H1 (cell line): ENCODE data around the gene MESD. TPM values are rescaled to one million over a fixed set of nuclear protein-coding genes. Genes with fewer than 3 reads are reported as not detected.

Experiments
- CTCF ChIA-PET: fragments of 300-600 bp; sonication (Branson Sonifier 250); formaldehyde crosslinking; loops from one replicate; lab custom pipeline; 2021; ENCODE audit not compliant: partially characterized antibody; lab: Charles Lee
- POLR2A ChIA-PET: fragments of 300-600 bp; sonication (Branson Sonifier 250); formaldehyde crosslinking; loops from one replicate; lab custom pipeline; 2021; ENCODE audit warnings: inconsistent platforms; ENCODE audit not compliant: partially characterized antibody; lab: Charles Lee
- DNase-seq, 2 experiments: peaks; one replicate each; pipeline versions ENCODE4 v3.0.0 to v3.0.0-alpha.2; 2010 to 2022; ENCODE audit warnings: low spot score in 2 of 2, low read depth in 1 of 2, mixed read lengths in 1 of 2
- FAIRE-seq: peaks from 2 replicates; lab custom pipeline; 2011; peaks lifted over from hg19 to GRCh38; lab: Jason Lieb, UNC
- H2AFZ ChIP-seq: 2 replicates; pipeline ENCODE4 v1.8.1; 2012; ENCODE audit warnings: low read length, inconsistent platforms
- H2AK5ac ChIP-seq: 2 replicates; pipeline ENCODE4 v1.6.1; 2013; ENCODE audit warnings: low read depth, low read length
- H2BK120ac ChIP-seq: replicated peaks from 2 replicates; pipeline ENCODE3; 2013; ENCODE audit warnings: low read depth, low read length, inconsistent platforms
- H2BK12ac ChIP-seq: 2 replicates; pipeline ENCODE4 v1.6.1; 2013; ENCODE audit warnings: low read depth, low read length
- H2BK15ac ChIP-seq: 2 replicates; pipeline ENCODE4 v1.6.1; 2013; ENCODE audit warnings: low read length
- H2BK20ac ChIP-seq: 2 replicates; pipeline ENCODE4 v1.6.1; 2013; ENCODE audit warnings: low read length
- H2BK5ac ChIP-seq: 2 replicates; pipeline ENCODE4 v1.6.1; 2013; ENCODE audit warnings: low read depth, low read length
- H3K14ac ChIP-seq: 2 replicates; pipeline ENCODE4 v1.6.1; 2013; ENCODE audit warnings: inconsistent platforms; ENCODE audit not compliant: insufficient read length
- H3K18ac ChIP-seq: 2 replicates; pipeline ENCODE4 v1.6.1; 2013; ENCODE audit warnings: low read length; ENCODE audit errors: extremely low read depth
- H3K23ac ChIP-seq: 2 replicates; pipeline ENCODE4 v1.6.1; 2013; ENCODE audit warnings: inconsistent platforms; ENCODE audit not compliant: insufficient read length
- H3K23me2 ChIP-seq: 2 replicates; pipeline ENCODE4 v1.6.1; 2013; ENCODE audit warnings: low read depth, low read length
- H3K27ac ChIP-seq: 2 replicates; pipeline ENCODE4 v1.6.1; 2011; ENCODE audit warnings: low read depth, low read length, inconsistent platforms
- H3K27me3 ChIP-seq, 4 experiments: replicated peaks in 1 of 4; 1 replicate in 1 of 4; 2 replicates in 3 of 4; pipeline versions ENCODE4 v1.6.1 to v1.8.1; 2011 to 2013; ENCODE audit warnings: low read length in 3 of 4, mild to moderate bottlenecking in 3 of 4, inconsistent platforms in 2 of 4, mixed read lengths in 2 of 4, moderate library complexity in 1 of 4; ENCODE audit not compliant: control insufficient read depth in 3 of 4, insufficient read depth in 3 of 4; ENCODE audit errors: extremely low read depth in 1 of 4
- H3K36me3 ChIP-seq, 4 experiments: 2 replicates each; pipeline versions ENCODE4 v1.6.1 to v1.8.1; 2011 to 2013; ENCODE audit warnings: mild to moderate bottlenecking in 4 of 4, low read length in 3 of 4, moderate library complexity in 2 of 4, control low read depth in 1 of 4, inconsistent platforms in 1 of 4; ENCODE audit not compliant: insufficient read depth in 4 of 4, control insufficient read depth in 2 of 4
- H3K4ac ChIP-seq: replicated peaks from 2 replicates; pipeline ENCODE3; 2013; ENCODE audit warnings: low read length, low read depth, mixed read lengths, inconsistent platforms; ENCODE audit not compliant: insufficient read length
- H3K4me1 ChIP-seq, 4 experiments: replicated peaks in 1 of 4; 1 replicate in 1 of 4; 2 replicates in 3 of 4; pipeline versions ENCODE4 v1.6.1 to v1.8.1; 2011 to 2013; ENCODE audit warnings: low read length in 3 of 4, inconsistent platforms in 2 of 4, mixed read lengths in 1 of 4; ENCODE audit not compliant: insufficient read depth in 4 of 4, control insufficient read depth in 3 of 4
- H3K4me2 ChIP-seq, 2 experiments: 2 replicates each; pipeline versions ENCODE4 v1.6.1 to v1.8.1; 2011 to 2013; ENCODE audit warnings: low read depth in 2 of 2, low read length in 2 of 2, control low read depth in 1 of 2, inconsistent platforms in 1 of 2, mild to moderate bottlenecking in 1 of 2; ENCODE audit not compliant: insufficient read depth in 1 of 2
- H3K4me3 ChIP-seq, 4 experiments: fragments of 200-600, 300-600 bp in 1 of 4; sonication (generic), shearing (Covaris generic), sonication (Bioruptor Twin) in 1 of 4; 2 replicates each; pipeline versions ENCODE4 v1.5.1 to v1.8.1; 2011 to 2016; ENCODE audit warnings: low read length in 4 of 4, low read depth in 3 of 4, control low read depth in 2 of 4, inconsistent platforms in 2 of 4, mild to moderate bottlenecking in 2 of 4, mixed read lengths in 1 of 4, moderate library complexity in 1 of 4; ENCODE audit not compliant: insufficient read depth in 2 of 4; ENCODE audit errors: extremely low read depth in 1 of 4
- H3K56ac ChIP-seq: replicated peaks from 2 replicates; pipeline ENCODE3; 2013; ENCODE audit warnings: low read depth, mild to moderate bottlenecking, mixed read lengths, low read length, inconsistent platforms; ENCODE audit not compliant: insufficient read length
- H3K79me1 ChIP-seq: 2 replicates; pipeline ENCODE4 v1.6.1; 2013; ENCODE audit warnings: low read depth, low read length, control low read depth
- H3K79me2 ChIP-seq, 2 experiments: 2 replicates each; pipeline versions ENCODE4 v1.6.1 to v1.8.1; 2012 to 2013; ENCODE audit warnings: low read length in 2 of 2, mild to moderate bottlenecking in 2 of 2, inconsistent platforms in 1 of 2; ENCODE audit not compliant: insufficient read depth in 2 of 2, control insufficient read depth in 1 of 2
- H3K9ac ChIP-seq, 4 experiments: replicated peaks in 1 of 4; 1 replicate in 1 of 4; 2 replicates in 3 of 4; pipeline versions ENCODE4 v1.6.1 to v1.8.1; 2011 to 2013; ENCODE audit warnings: low read depth in 3 of 4, low read length in 3 of 4, control low read depth in 2 of 4, mild to moderate bottlenecking in 2 of 4, moderate library complexity in 2 of 4, inconsistent platforms in 1 of 4; ENCODE audit errors: extremely low read depth in 1 of 4
- H3K9me3 ChIP-seq, 2 experiments: 2 replicates each; pipeline versions ENCODE4 v1.6.1 to v1.8.1; 2012 to 2013; ENCODE audit warnings: mild to moderate bottlenecking in 2 of 2, moderate library complexity in 2 of 2, control low read depth in 1 of 2, inconsistent platforms in 1 of 2, low read depth in 1 of 2, low read length in 1 of 2, mixed read lengths in 1 of 2; ENCODE audit not compliant: insufficient read depth in 2 of 2
- H4K20me1 ChIP-seq, 2 experiments: replicated peaks in 1 of 2; 2 replicates each; pipeline versions ENCODE3 to v1.8.1; 2011 to 2013; ENCODE audit warnings: inconsistent platforms in 2 of 2, low read length in 2 of 2, mild to moderate bottlenecking in 1 of 2; ENCODE audit not compliant: insufficient read depth in 2 of 2, control insufficient read depth in 1 of 2
- H4K5ac ChIP-seq: 2 replicates; pipeline ENCODE4 v1.6.1; 2013; ENCODE audit warnings: low read length, low read depth, mixed read lengths, inconsistent platforms; ENCODE audit not compliant: insufficient read length
- H4K8ac ChIP-seq: 2 replicates; pipeline ENCODE4 v1.8.0; 2013; ENCODE audit warnings: mild to moderate bottlenecking, moderate library complexity, low read length, inconsistent platforms; ENCODE audit not compliant: insufficient read depth; ENCODE audit errors: extremely low read depth
- H4K91ac ChIP-seq: replicated peaks from 2 replicates; pipeline ENCODE3; 2013; ENCODE audit warnings: low read length, mixed read lengths, inconsistent platforms; ENCODE audit not compliant: insufficient read length
- CTBP2 ChIP-seq: IDR thresholded peaks from 2 replicates; pipeline ENCODE4 v1.7.0; 2011; ENCODE audit warnings: borderline replicate concordance, mild to moderate bottlenecking, moderate library complexity, mixed read lengths, low read length; ENCODE audit not compliant: insufficient read depth, insufficient read length
- RBBP5 ChIP-seq: IDR thresholded peaks from 2 replicates; pipeline ENCODE4 v1.7.1; 2012; ENCODE audit warnings: low read depth, mild to moderate bottlenecking, inconsistent platforms, low read length, moderate library complexity, borderline replicate concordance
- WGBS, 2 experiments: shearing (Covaris generic) in 1 of 2; methylation state at CpG; one replicate each; pipeline versions ENCODE4 v1.1.6 to v1.1.7; 2013 to 2015; ENCODE audit warnings: low lambda C conversion rate in 2 of 2, mixed read lengths in 2 of 2, inconsistent platforms in 1 of 2, low coverage in 1 of 2, missing lambda C conversion rate in 1 of 2; ENCODE audit not compliant: insufficient replicate concordance in 2 of 2, insufficient coverage in 1 of 2, insufficient read length in 1 of 2; ENCODE audit errors: extremely low coverage in 1 of 2, missing lambda C conversion rate in 1 of 2; 5-methylcytosine and 5-hydroxymethylcytosine counted together
- polyA plus RNA-seq, 7 experiments: library from polyadenylated mRNA; depleted of rRNA in 3 of 7; stranded (reverse) in 5 of 7; unstranded in 2 of 7; fragments of >200 nt in 5 of 7; fragments of 200-250 nt in 2 of 7; gene quantifications; 1 replicate in 5 of 7; 2 replicates in 1 of 7; 4 replicates in 1 of 7; pipeline versions ENCODE4 v1.2.1 to v1.2.3, GENCODE V29; 2011 to 2013; ENCODE audit warnings: missing spikeins in 2 of 7, mixed read lengths in 2 of 7
- total RNA-seq: library from RNA; stranded (reverse); fragmentation: NEBNext Ultra II Directional; extraction: Animal tissue kit (Norgen Biotek cat#: 25700); gene quantifications from 2 replicates; pipeline ENCODE4 v1.2.1, GENCODE V29; 2021

MESD gene
- total and polyA plus RNA-seq, 2 of the 8 experiments (the other 6 are each of a cell fraction or from before 2014, with no cell fraction given) = 11.0 to 28.3 TPM

- Histone ChIP-seq H3K4ac (no peak overlapping the region), H2BK120ac (no peak overlapping the region), H3K23me2 (no peaks in the 10 kb centered on the region), H3K27ac (no peak overlapping the region), H2BK20ac (no peak overlapping the region), H2BK15ac (no peak overlapping the region), H3K14ac (no peak overlapping the region), H4K5ac (no peak overlapping the region), H4K91ac (no peak overlapping the region), H3K79me1 (no peaks in the 10 kb centered on the region), H3K9me3 (no peaks in the 10 kb centered on the region), H3K36me3 (peaks cover 0 to 4% (median 1%) of the 10 kb centered on the region in 4 experiments; a peak in 4 of 8 replicates), H3K4me2 (no peak overlapping the region), H3K23ac (no peak overlapping the region), H3K79me2 (no peaks in the 10 kb centered on the region), H3K56ac (no peak overlapping the region), H2AFZ (no peak overlapping the region), H2BK12ac (no peak overlapping the region), H3K4me1 (no peaks in the 10 kb centered on the region; a peak in 1 of 7 replicates), H2AK5ac (no peak overlapping the region), H3K18ac (no peak overlapping the region), H2BK5ac (no peak overlapping the region), H4K8ac (no peak overlapping the region), H3K27me3 (no peaks in the 10 kb centered on the region), H4K20me1 (peaks cover 0 to 3% of the 10 kb centered on the region in 2 experiments), H3K4me3 (no peak overlapping the region), H3K9ac (no peak overlapping the region)
- POLR2A ChIA-PET = interaction anchor here (1.0 to 1.3 kb wide), 2 partner anchors 10 to 12 kb away, joined by 3 read pairs; no protein-coding TSS in a partner anchor
- no peak for FAIRE-seq
- TF ChIP-seq RBBP5 = no peak
- TF ChIP-seq CTBP2 = no peak
- CTCF ChIA-PET = interaction anchor here (0.6 to 2.3 kb wide), 9 partner anchors 10 to 158 kb away, joined by 3 to 12 read pairs (median 4); no protein-coding TSS in a partner anchor
- no peak for DNase-seq
- 93% methylated on average over 4 of the region's 4 CpGs; no CpG with 5 or more reads in 1 of the 2 experiments for WGBS, 2 experiments
These were observed 49.3 kb downstream of the MESD start for GRCh38 chr15:80940331-80940730.
